Measurements from ENCODE around the gene HS3ST4. TPM values are rescaled to one million over a fixed set of nuclear protein-coding genes. Genes with fewer than 3 reads are reported as not detected.

Gene HS3ST4
- not detected for total RNA-seq

GRCh38 chr16:25691519-25692091 lies at the start of gene HS3ST4:
Gene HS3ST4 (plus strand): TSS chr16:25691959.
- TF ChIP-seq CTCF (IDR thresholded peaks at IDR 0.05) (no peak), POLR2A (IDR thresholded peaks at IDR 0.05) (no peak)
- H3K4me3 ChIP-seq: peak within 1 kb of the TSS in 2 of 4 donors; percentile 45 to 46
- peaks cover 0 to 8% of the 10 kb centered on the region in 2 donors for H3K27me3 ChIP-seq
- H3K27ac ChIP-seq: no peak within 1 kb of the TSS
- peaks cover 0 to 10% (median 0%) of the 10 kb centered on the region in 4 donors for H3K4me1 ChIP-seq
- no peaks in the 10 kb centered on the region for H3K9me3 ChIP-seq
- H3K36me3 ChIP-seq: no peaks in the 10 kb centered on the region
- DNase-seq: no peak

DNA sequence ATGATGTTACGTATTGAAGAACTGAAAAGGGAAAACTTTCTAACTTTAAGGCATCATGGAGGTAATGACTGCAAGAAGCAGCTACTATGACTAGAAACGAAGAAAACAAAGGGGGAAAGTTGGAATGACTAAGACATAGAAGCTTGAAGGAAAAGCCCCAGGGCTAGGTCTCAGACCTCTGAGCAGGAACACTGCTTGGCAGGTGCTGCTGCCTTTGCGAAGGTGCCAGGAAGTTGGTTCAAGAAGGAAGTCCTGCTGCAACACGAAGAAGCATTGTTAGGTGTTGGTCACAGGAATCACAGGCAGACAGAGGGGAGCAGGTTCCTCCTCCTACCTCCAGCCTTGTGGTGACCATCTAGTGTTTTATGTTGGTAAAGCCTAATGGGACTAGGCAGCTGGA lies 48.1 kb upstream of the HS3ST4 start:
- no peaks in the 10 kb centered on the region for H3K27me3 ChIP-seq
- H3K36me3 ChIP-seq: no peaks in the 10 kb centered on the region
- no peaks in the 10 kb centered on the region for H3K9me3 ChIP-seq
- H3K27ac ChIP-seq: no peak overlapping the region
- no peak overlapping the region for H3K4me3 ChIP-seq
- DNase-seq: no peak
- TF ChIP-seq POLR2A (IDR thresholded peaks at IDR 0.05): no peak
- TF ChIP-seq CTCF (IDR thresholded peaks at IDR 0.05): no peak
- H3K4me1 ChIP-seq: no peaks in the 10 kb centered on the region

DNA sequence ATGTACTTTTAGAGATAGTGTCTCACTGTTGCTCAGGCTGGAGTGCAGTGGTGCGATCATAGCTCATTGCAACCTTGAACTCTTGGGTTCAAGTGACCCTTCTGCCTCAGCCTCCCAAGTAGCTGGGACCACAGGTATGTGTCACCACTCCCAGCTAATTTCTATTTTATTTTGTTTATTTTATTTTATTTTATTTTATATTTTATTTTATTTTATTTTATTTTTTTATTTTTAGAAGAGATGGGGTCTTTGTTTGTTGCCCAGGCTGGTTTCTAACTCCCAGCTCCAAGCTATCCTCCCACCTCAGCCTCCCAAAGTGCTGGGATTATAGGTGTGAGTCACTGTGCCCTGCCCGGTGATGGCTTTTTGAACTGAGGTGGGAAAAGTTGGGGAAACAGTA lies 35.1 kb upstream of the HS3ST4 start:
- H3K4me1 ChIP-seq: no peaks in the 10 kb centered on the region
- TF ChIP-seq CTCF (IDR thresholded peaks at IDR 0.05) (no peak), POLR2A (IDR thresholded peaks at IDR 0.05) (no peak)
- no peaks in the 10 kb centered on the region for H3K27me3 ChIP-seq
- no peak overlapping the region for H3K4me3 ChIP-seq
- no peak overlapping the region for H3K27ac ChIP-seq
- no peaks in the 10 kb centered on the region for H3K9me3 ChIP-seq
- H3K36me3 ChIP-seq: no peaks in the 10 kb centered on the region
- DNase-seq: no peak

- H3K4me3 ChIP-seq: no peak overlapping the region
- no peak overlapping the region for H3K27ac ChIP-seq
- H3K36me3 ChIP-seq: no peaks in the 10 kb centered on the region
- no peak for TF ChIP-seq POLR2A (IDR thresholded peaks at IDR 0.05)
- no peak for TF ChIP-seq CTCF (IDR thresholded peaks at IDR 0.05)
- H3K4me1 ChIP-seq: no peaks in the 10 kb centered on the region
- DNase-seq: no peak
- H3K27me3 ChIP-seq: no peaks in the 10 kb centered on the region
- H3K9me3 ChIP-seq: no peaks in the 10 kb centered on the region
These were observed 14.9 kb upstream of the HS3ST4 start for GRCh38 chr16:25676820-25677219.

DNA sequence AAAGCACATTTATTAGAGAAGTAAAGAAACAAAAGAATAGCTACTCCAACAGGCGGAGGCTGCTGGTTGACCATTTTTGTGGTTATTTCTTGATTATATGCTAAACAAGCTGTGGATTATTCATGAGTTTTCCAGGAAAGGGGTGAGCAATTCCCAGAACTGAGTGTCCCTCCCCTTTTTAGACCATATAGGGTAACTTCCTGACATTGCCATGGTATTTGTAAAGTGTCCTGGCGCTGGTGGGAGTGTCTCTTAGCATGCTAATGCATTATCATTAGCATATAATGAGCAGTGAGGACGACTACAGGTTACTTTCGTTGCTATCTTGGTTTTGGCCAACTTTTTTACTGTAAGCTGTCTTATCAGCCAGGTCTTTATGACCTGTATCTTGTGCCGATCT lies 12.2 kb upstream of the HS3ST4 start:
- Histone ChIP-seq H3K4me3 (no peak overlapping the region), H3K4me1 (no peaks in the 10 kb centered on the region), H3K9me3 (no peaks in the 10 kb centered on the region), H3K27ac (no peak overlapping the region), H3K36me3 (no peaks in the 10 kb centered on the region), H3K27me3 (no peaks in the 10 kb centered on the region)
- TF ChIP-seq CTCF (IDR thresholded peaks at IDR 0.05) (no peak), POLR2A (IDR thresholded peaks at IDR 0.05) (no peak)
- DNase-seq: no peak
